Esophagus squamous epithelium (tissue), 5 donors: ENCODE measurements around the gene RNASE7. TPM values are rescaled to one million over a fixed set of nuclear protein-coding genes. Genes with fewer than 3 reads are reported as not detected.

Experiments used
- DNase-seq: peaks from one replicate; lab custom pipeline; 2025; lab: John Stamatoyannopoulos, UW
- H3K27ac ChIP-seq, 4 donors: fragments of 200-600 bp; sonication (generic); one replicate each; pipeline ENCODE4 v1.5.1; 2016 to 2019; ENCODE audit warnings: mild to moderate bottlenecking in 1 of 4
- H3K27me3 ChIP-seq, 4 donors: fragments of 200-600 bp; sonication (generic); 1 replicate in 3 of 4; 2 replicates in 1 of 4; pipeline versions ENCODE4 v1.5.1 to v1.6.0; 2017 to 2021; ENCODE audit warnings: antibody characterized with exemption in 1 of 4
- H3K36me3 ChIP-seq, 3 donors: fragments of 200-600 bp; sonication (generic); one replicate each; pipeline ENCODE4 v1.5.1; 2016 to 2019
- H3K4me1 ChIP-seq, 3 donors: fragments of 200-600 bp; sonication (generic); one replicate each; pipeline ENCODE4 v1.5.1; 2017 to 2019
- H3K4me3 ChIP-seq, 4 donors: fragments of 200-600 bp; sonication (generic); 1 replicate in 3 of 4; 2 replicates in 1 of 4; pipeline ENCODE4 v1.5.1; 2016 to 2019; ENCODE audit warnings: mild to moderate bottlenecking in 2 of 4, moderate library complexity in 1 of 4
- H3K9me3 ChIP-seq, 3 donors: fragments of 200-600 bp; sonication (generic); one replicate each; pipeline ENCODE4 v1.5.1; 2016 to 2019
- CTCF ChIP-seq, 6 experiments: fragments of 450-650 bp in 4 of 6; fragments of 200-600 bp in 2 of 6; sonication (generic) in 2 of 6; IDR thresholded peaks; one replicate each; pipeline ENCODE4 v1.5.1; 2016 to 2019; ENCODE audit warnings: antibody characterized with exemption in 6 of 6, mild to moderate bottlenecking in 4 of 6, moderate library complexity in 4 of 6
- POLR2A ChIP-seq, 4 donors: fragments of 450-650 bp; IDR thresholded peaks; one replicate each; pipeline ENCODE4 v1.6.1; 2017; ENCODE audit warnings: antibody characterized with exemption in 4 of 4, mild to moderate bottlenecking in 4 of 4, moderate library complexity in 3 of 4
- WGBS, 2 donors: methylation state at CpG; one replicate each; pipeline ENCODE4 v1.1.5; 2018; 5-methylcytosine and 5-hydroxymethylcytosine counted together
- intact Hi-C: fragments of 100-400 bp; cut with DNase I; formaldehyde crosslinking; loops from one replicate; pipeline ENCODE4 v1.15.0; 2022
- total RNA-seq, 4 donors: library from RNA; depleted of rRNA; stranded (reverse); fragments of >200 nt; gene quantifications; one replicate each; pipeline ENCODE4 v1.1.0, GENCODE V29; 2016
- donor health status: DM: yes; HTN: yes; CAD: no.

Gene RNASE7
- total RNA-seq, 4 donors from 2014 or later: 0.97 to 13.3 (median 1.1) TPM; not detected in 1

GRCh38 chr14:21086908-21087293, 44.7 kb downstream of the RNASE7 start:
- Histone ChIP-seq H3K4me3 (no peak overlapping the region), H3K4me1 (peaks cover 0 to 37% (median 6%) of the 10 kb centered on the region in 3 donors), H3K27me3 (no peaks in the 10 kb centered on the region), H3K27ac (peak overlapping the region in 2 of 4 donors; percentile 31 to 36), H3K9me3 (no peaks in the 10 kb centered on the region), H3K36me3 (peaks cover 15 to 80% (median 15%) of the 10 kb centered on the region in 3 donors)
- DNase-seq: no peak
- WGBS, 2 donors: 81 to 88% methylated on average over 4 of the region's 4 CpGs
- intact Hi-C loops: no loop called here
- TF ChIP-seq CTCF (IDR thresholded peaks at IDR 0.05) (no peak), POLR2A (IDR thresholded peaks at IDR 0.05) (no peak)

GRCh38 chr14:21087294-21088091, 45.3 kb downstream of the RNASE7 start:
- 40 to 41% methylated on average over 16 to 18 of the region's 19 CpGs for WGBS, 2 donors
- Histone ChIP-seq H3K4me1 (peaks cover 0 to 43% (median 10%) of the 10 kb centered on the region in 3 donors), H3K27me3 (no peaks in the 10 kb centered on the region), H3K36me3 (peaks cover 20 to 80% (median 20%) of the 10 kb centered on the region in 3 donors), H3K4me3 (no peak overlapping the region), H3K9me3 (no peaks in the 10 kb centered on the region), H3K27ac (peak overlapping the region in 2 of 4 donors; percentile 31 to 36)
- intact Hi-C loops: no loop called here
- no peak for DNase-seq
- TF ChIP-seq POLR2A (IDR thresholded peaks at IDR 0.05) (no peak), CTCF (IDR thresholded peaks at IDR 0.05) (no peak)

GRCh38 chr14:21088687-21089086, 46.5 kb downstream of the RNASE7 start:
- peaks cover 20 to 79% (median 25%) of the 10 kb centered on the region in 3 donors for H3K36me3 ChIP-seq
- TF ChIP-seq CTCF (IDR thresholded peaks at IDR 0.05): no peak
- TF ChIP-seq POLR2A (IDR thresholded peaks at IDR 0.05): no peak
- intact Hi-C loops: no loop called here
- no peaks in the 10 kb centered on the region for H3K27me3 ChIP-seq
- H3K4me1 ChIP-seq: peaks cover under 1 to 54% (median 13%) of the 10 kb centered on the region in 3 donors
- WGBS, 2 donors: 45 to 73% methylated on average over 4 of the region's 4 CpGs
- H3K4me3 ChIP-seq: no peak overlapping the region
- no peak for DNase-seq
- H3K9me3 ChIP-seq: no peaks in the 10 kb centered on the region
- no peak overlapping the region for H3K27ac ChIP-seq

GRCh38 chr14:21089271-21089670, 47.1 kb downstream of the RNASE7 start:
- no peak overlapping the region for H3K4me3 ChIP-seq
- 24 to 33% methylated on average over 1 of the region's 1 CpG for WGBS, 2 donors
- H3K9me3 ChIP-seq: no peaks in the 10 kb centered on the region
- H3K27me3 ChIP-seq: no peaks in the 10 kb centered on the region
- peaks cover 20 to 74% (median 25%) of the 10 kb centered on the region in 3 donors for H3K36me3 ChIP-seq
- H3K27ac ChIP-seq: no peak overlapping the region
- H3K4me1 ChIP-seq: peaks cover 6 to 60% (median 19%) of the 10 kb centered on the region in 3 donors
- intact Hi-C loops: no loop called here
- TF ChIP-seq CTCF (IDR thresholded peaks at IDR 0.05) (no peak), POLR2A (IDR thresholded peaks at IDR 0.05) (no peak)
- DNase-seq: no peak

GRCh38 chr14:21089877-21090193, 47.7 kb downstream of the RNASE7 start:
- 78 to 87% methylated on average over 5 of the region's 5 CpGs for WGBS, 2 donors
- Histone ChIP-seq H3K27me3 (no peaks in the 10 kb centered on the region), H3K4me1 (peaks cover 7 to 60% (median 21%) of the 10 kb centered on the region in 3 donors), H3K4me3 (no peak overlapping the region), H3K36me3 (peaks cover 20 to 70% (median 25%) of the 10 kb centered on the region in 3 donors), H3K27ac (no peak overlapping the region), H3K9me3 (no peaks in the 10 kb centered on the region)
- no peak for DNase-seq
- intact Hi-C loops: loop anchor here (10.0 kb wide), 1 partner anchor 75 kb away; no protein-coding TSS in a partner anchor
- no peak for TF ChIP-seq CTCF (IDR thresholded peaks at IDR 0.05)
- no peak for TF ChIP-seq POLR2A (IDR thresholded peaks at IDR 0.05)
